SHP77 (cell line): ENCODE measurements around the gene FUT7.

ENCODE experiments used
- DNase-seq, 2 experiments: peaks; one replicate each; lab custom pipeline; 2025; lab: John Stamatoyannopoulos, UW

The FUT7 gene

DNA sequence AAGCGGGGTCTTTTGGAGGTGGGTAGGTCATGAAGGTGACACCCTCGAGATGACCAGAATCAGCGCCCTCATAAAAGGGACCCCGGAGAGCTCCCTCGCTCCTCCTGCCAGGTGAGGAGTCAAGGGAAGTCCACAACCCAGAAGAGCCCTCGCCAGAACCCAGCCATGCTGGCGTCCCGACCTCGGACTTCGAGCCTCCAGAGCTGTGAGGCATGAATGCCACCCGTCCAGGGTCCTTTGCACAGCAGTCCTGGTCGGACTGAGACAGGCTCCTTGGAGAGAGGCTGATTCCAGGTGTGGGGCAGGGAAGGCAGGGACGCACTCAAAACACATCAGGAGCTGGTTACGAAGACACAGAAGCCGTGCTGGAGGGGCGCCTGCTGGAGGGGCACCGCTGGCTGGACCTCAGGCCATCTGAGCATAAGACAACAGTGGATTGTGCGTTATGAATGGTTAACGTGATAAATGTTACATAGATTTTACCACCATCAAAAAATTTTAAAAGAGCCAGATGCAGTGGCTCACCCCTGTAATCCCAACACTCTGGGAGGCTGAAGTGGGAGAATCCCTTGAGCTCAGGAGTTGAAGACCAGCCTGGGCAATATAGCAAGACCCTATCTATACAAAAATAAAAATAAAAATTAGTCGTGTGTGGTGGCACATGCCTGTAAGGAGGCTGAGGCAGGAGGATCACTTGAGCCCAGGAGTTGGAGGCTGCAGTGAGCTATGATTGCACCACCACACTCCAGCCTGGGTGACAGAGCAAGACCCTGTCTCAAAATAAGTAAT lies 29.8 kb downstream of the FUT7 start:
- no peak for DNase-seq

DNA sequence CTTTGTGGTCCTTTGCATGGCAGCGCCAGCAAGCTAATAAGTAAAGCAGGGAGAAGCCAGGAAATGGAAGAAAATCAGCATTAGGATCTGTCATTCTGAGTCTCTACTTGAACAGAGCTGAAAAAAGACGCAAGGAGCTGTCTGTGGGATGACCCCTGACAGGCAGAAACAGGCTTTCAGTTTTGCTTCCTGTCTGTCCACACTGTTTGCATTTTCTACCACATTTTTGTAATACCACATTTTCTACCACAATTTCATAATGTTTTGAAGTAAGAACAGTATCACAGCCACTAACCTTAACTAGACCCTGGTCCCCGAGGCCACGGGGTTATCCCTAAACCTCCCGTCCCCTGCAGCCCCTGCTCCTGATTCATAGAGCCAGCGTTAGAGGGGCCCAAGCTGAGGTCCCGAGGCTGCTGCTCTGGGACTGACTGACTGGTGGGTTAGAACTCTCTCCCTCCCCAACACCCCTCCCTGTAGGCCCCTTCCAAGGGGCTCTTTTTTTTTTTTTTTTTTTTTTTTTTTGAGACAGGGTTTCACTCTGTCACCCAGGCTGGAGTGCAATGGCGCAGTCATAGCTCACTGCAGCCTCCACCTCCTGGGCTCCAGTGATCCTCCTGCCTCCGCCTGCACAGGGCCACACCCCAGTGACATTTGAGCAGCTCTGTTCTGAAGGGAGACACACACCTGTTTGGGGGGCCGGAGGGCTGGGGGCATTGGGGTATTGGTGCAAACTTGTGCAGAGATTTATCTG lies 31.5 kb downstream of the FUT7 start:
- DNase-seq: no peak

DNA sequence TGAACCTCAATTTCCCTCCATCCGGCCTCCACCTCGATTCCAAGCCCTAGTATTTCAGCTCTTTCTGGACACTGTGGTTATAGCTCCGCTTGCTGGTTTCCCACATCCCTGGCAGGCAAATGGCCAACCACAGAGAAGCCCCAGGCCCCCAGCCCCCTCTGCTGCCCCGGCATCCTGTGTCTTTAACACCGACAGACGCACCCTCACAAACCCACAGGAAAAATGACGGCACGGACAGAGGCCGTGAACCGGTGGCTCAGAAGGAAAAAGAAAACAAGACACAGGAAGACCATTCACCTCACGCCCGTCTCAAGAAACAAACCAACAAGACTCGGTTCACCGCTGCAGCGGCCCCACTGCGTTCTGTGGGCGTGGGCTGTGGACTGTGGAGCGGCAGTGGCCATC lies 34.1 kb downstream of the FUT7 start:
- no peak for DNase-seq

DNA sequence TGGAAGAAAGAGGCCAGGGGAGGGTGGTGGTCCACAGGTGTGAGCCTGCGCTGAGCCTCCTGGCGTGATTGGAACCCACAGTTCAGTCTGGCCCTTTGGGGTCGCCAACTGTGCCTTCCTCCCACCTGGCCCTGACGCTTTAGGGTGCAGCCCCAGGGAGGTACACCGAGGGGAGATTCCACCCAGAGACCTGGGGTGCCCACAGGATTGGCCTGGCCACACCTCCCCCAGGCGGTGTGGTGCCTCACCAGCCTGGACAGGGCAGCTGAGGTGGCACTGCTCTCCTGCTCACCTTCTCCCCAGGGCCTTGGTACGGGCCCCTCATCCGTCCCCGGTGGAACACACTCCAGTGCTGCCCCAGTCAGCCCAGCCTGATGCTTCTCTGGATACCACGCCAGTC lies 34.5 kb downstream of the FUT7 start:
- no peak for DNase-seq

DNA sequence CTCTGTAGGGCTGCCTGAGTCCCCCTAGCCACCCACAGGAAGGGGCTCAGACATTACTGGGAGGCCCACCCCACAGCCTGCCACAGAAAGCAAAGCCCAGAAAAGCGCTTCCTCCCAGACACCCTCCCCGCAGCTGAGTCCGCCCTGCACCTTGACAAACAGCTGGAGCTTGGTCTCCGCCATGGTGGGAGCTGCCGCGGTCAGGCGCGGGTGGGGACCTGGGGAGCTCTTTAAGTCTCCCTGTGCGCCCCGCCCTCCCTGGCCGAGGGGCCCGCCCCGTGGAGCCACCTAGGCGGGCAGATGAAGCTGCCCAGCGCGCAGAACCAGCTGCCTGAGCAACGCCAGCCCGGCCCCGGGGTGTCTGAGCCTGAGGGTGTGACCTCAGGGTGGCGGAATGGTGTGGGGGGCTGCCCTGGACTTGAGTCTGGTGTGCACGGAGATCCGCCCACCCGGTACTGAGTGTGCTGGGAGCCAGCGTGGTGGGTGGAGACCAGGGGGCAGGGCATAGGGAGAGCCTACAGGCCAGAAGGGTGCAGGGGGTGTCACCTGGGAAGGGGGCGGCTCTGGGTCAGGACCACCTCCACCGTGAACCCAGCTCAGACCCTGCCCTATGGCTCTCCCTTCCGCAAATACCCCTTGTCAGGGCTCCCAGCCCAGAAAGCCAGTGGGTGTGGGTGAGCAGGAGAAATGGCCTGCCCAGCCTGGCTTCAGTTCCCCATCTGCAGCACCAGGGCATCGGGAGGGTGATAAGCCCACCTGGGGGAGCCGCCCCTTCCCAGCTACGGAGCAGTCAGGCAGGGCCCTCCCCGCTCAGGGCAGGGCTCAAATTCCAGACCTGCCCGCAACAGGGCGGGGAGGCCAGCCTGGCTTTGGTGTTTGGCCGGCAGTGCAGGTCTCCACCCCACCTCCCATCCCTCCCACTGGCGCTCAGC lies 35.3 kb downstream of the FUT7 start, which contains the start of gene CLIC3:
CLIC3 (minus strand) TSS at position 208 of the 932 bp plus-strand sequence; CDS start at position 183, 25 bp downstream.
- no peak for DNase-seq

DNA sequence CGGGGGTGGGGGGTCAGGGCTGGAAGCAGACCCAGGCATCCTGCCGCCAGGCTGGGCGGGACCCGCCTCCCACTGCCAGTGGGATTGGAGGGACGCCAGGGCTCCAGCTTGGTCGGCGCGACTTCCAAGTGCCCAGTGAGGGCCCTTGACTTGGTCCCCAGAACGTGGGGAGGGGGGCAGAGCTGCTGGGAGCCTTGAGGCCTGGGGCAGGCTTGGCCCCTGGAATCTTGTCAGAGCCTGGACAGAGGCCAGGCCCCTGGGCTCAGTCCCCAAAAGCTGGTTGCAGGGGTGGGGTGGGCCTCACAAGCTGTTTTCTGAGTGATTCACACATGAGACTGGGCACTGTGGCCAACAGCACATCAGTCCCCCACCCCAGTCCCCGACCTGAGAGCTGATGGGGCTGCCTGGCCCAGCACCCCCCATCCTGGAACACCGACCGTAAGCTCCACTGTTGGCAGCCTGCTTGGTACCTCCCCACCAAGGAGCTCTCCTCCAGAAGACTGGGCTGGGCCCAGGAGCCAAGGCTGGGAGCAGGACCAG lies 36.0 kb downstream of the FUT7 start:
- DNase-seq: no peak

DNA sequence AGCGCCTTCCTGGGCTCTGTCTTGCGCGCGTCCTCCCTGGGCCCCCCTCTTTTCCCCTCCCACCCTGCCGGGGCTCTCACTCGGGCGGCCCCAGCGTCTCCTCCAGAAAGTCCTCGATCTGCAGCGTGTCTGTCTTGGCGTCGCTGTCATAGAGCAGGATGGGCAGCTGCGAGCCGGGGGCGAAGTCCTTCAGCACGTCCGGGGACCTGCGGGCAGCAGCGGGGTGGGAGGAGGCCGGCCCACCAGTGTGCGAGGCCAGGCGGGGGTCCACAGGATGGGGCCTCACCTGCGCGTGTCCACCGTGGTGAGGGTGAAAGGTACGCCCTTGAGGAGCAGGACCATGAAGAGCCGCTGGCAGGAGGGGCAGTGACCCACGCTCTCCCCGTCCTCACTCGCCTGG lies 36.5 kb downstream of the FUT7 start:
- DNase-seq: no peak

DNA sequence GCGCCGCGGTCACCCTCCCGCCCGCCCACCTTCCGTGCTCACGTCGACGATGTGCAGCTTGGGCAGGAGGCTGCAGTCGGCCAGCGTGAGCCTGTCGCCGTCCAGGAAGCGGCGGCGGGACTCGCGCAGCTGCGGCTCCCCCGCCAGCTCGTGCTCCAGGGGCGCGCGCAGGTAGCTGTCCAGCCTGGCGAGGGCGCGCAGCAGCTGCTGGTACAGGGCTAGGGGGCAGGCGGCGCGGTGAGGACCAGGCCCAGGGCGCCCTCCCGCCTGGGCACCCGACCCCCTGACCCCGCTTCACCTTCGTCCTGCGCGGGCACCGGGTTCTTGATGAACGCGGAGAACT lies 37.0 kb downstream of the FUT7 start:
- no peak for DNase-seq

DNA sequence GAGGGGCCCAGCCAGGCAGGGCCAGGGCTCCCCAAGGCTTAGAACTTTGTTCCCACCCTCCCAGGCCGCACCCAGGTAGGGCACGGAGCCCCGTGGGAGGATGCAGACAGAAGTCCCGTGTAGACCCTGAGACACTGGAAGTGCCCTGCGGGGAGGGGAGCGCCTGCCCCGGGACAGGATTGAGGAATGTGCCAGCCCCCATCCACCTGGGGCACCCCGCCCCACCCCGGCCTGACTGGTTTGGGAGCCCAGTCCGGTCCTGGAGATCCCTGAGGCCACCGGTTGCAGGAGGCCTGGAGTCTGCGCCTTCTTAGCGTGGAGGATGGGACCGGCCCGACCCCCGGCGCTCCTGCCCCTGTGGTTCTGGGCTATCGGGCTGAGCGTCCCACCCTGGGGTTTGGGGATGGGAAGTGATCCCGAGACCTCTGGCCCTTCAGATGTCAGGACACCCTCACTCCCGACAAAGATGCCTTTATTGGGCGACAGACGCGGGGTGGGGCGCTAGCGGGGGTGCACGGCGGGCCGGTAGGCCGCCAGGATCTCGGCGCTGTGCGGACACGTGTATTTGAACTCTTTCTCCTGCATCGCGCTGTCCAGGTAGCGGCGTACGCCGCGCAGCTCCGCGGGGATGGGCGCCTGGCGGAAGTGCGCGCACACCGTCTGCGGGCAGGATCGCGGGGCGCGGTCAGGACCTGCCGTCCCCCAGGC lies 37.6 kb downstream of the FUT7 start:
- DNase-seq: no peak

DNA sequence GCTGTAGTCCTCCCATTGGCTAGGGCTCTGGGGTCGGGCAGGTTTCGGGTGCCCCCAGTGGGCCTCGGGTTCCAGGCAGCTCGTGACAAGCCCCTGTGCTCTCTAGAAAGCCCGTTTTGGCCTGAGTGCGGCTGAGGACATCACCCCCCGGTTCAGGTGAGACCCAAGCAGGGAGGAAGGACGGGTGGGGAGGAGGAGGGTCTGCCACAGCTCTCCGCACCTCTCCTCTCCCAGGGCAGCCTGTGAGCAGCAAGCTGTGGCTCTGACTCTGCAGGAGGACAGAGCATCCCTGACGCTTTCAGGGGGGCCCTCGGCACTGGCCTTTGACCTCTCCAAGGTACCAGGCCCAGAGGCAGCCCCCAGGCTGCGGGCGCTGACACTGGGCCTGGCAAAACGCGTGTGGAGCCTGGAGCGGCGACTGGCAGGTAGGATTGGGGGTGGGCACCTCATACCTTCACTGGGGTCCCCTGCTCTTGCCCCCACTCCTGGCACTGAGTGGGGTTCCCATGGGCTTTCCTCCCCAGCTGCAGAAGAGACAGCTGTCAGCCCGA lies 39.0 kb downstream of the FUT7 start:
- no peak for DNase-seq

DNA sequence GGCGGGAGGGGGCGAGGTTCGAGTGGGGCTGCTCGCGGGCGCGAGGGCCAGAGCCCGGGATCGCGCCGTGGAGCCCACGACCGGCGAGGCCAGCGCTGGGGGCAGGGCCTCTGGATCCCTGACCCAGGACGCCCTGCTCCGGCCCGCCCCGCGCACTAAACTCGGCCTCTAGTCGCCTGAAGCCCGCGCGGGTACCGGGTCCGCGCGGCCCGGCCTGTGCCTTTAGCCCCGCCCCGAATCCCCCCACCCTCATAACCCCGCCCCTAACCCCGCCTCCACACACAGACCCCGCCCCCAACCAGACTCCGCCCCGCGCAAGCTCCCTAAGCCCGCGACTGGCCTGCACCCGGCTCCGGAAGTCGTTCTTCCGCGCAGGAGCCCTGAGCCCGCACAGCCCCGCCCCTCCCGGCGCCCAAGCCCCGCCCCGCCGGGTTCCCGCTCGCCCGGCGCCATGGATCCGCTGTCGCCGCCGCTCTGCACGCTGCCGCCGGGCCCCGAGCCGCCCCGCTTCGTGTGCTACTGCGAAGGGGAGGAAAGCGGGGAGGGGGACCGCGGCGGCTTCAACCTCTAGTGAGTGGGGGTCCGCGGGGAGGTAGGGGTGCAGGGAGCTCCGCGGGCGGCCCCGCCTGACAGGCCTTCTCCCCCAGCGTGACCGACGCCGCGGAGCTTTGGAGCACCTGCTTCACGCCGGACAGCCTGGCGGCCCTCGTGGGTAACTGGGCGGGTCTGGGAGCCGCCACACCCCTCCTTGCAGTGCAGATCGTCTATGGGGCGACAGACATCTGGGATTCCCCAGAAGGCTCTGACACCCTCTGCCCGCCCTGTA lies 39.7 kb downstream of the FUT7 start, which contains the start of gene PAXX:
PAXX (plus strand) TSS at position 430 of the 826 bp plus-strand sequence; CDS start at position 452, 22 bp downstream.
- peak; percentile 69 to 91 for DNase-seq

DNA sequence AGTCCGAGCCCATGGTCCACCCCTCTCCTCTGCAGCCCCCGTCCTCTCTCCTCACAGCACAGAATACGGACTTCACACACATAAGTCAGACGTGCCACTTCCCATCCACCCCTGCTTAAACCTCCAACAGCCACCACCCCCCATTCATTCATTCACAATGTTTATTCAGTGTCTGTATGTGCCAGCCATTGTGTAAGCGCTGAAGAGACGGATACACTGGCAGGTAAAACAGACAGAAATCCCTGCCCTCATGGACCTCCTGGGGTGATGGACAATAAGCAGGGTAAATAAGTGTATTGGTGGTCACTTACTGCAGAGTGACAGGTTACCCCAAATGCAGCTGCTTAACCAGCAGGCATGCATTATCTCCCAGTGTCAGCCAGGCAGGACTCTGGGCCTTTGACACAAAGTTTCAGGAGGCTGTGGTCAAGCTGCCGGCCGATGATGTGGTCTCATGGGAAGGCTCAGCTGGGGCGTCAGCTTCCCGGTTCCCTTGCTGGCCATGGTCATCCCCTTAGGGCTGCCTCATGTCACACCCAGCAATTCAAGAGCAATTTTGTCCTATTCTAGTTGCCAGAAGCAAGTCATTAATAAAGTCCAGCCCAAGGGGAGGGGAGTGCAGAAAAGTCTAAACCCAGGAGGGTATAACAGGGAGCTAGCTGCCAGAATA lies 41.5 kb downstream of the FUT7 start:
- DNase-seq: no peak

DNA sequence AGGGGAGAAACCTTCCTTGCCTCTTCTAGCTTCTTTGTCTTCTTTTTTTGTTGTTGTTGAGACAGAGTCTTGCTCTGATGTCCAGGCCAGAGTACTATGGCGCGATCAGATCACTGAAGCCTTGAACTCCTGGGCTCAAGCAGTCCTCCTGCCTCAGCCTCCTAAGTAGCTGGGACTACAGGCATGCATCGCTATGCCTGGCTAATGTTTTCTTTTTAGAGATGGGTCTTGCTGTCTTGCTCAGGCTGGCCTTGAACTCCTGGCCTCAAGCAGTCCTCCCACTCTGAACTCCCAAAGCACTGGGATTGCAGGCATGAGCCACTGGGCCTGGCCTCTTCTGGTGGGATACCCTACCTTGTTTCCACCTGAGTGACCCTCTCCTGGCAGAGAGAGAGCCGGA lies 43.0 kb downstream of the FUT7 start:
- DNase-seq: no peak

DNA sequence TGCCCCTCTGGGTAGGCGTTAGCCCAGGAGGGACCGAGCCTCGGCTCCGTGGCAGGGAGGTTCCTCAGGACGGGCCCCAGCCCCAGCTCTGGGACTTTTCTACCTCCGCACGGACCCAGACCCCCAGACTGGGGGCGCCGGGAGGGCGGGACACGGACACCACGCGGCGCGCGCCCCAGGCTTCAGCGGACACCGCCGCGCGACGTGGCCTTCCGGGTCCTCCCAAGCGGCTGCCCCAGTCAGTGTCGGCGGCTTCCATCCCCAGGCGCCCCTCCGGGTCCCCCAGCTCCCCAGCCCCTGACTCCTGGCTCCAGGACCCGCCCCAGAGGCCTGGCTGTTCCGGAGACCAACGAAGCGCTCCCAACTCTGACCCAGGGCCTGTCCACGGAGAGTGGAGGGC lies 46.0 kb downstream of the FUT7 start:
- no peak for DNase-seq

DNA sequence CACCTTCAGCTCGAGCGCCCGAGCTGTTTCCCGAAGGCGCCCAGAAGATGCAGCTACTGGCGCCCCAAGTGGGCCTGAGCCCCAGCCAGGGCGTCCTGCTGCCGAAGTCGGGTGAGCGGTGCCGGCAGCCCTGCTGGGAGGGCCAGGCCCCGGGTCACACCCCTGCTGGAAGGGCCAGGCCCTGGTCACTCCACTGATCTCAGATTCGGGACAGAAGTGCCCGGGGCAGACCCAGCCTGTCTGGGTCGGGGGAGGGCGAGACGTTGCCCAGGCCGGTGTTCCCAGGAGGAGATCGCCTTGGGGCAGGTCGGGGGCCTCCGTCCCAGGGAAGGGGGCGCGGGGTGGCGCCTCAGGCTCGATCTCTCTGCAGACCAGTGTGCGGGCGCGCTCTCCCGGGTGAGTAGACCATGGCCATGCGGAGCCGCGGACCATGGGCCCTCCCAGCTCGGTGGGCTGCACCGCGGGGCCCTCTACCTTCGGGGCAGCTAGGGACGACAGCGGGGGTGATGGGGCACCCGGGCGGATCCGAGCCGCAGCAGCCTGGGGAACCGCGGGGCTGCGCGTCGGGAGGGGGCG lies 46.8 kb downstream of the FUT7 start:
- no peak for DNase-seq

DNA sequence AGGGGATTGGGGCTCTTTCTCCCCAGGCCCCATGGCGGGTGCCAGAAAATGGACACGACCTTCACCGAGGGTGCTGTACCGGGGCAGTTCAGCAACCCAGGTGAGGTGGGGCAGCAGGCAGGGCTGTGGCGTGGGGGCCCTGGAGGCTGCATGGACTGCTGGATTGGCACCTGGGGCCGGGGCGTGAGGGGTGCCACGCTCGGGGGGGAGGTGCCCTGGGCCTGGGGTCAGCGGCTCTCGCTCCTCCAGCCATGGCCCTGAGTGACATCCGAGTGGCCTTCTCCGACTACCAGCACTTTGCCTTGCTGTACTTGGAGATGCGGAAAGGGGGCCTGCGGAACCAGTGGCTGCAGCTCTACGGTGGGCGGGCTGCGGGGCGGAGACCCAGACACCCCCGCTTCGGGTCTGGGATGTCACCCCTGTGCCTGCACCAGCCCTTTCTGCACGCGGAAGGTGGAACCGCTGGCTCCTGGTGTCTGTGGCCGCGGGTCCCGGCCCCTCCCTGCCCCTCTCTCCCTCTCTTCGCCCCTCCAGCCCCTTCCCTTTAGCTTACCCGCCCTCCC lies 47.3 kb downstream of the FUT7 start:
- DNase-seq: no peak

DNA sequence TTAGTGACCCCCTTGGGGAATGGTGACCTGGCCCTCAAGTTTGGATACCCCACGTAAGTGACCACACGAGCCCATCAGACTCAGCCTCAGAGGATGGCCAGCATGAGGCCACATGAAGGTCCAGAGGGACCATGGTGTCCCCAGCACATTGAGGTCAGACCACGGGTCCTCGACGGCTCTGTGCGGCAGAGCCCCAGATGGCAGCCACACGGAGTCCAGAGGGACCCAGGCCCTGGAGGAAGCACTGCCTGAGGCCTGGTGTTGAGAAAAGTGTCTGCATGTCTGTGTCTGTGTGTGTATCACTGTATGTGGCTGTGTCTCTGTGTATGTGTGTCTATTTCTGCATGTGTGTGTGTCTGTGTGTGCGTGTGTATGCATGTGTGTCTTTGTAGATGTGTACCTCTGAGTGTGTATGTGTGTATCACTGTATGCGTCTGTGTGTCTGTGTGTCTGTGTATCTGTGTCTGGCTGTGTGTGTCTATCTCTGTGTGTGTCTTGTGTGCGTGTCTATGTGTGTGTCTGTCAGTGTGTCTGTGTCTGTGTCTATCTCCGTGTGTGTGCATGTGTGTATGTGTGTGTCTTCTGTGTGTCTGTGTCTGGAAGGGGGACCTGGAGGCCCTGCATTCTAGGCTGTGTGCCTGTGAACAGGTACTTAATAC lies 48.1 kb downstream of the FUT7 start:
- no peak for DNase-seq

DNA sequence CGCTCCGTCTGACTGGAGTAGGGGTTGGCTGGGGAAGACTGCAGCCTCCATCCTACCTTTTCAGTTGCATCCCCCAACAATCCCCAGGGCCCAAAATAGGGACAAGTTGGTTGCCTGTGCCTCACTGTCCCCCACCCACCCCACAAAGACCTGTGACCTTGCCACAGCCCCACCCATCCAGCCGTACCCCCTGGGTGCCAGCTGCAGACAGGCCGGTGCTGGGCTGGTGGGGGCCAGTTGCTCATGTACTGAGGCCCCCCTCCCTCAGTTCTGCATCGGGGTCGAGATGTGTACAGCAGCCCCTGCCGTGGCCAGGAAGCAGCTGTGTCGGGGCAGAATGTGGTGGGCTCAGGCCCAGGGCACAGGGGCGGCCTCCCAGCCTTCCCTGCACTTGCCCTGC lies 48.7 kb downstream of the FUT7 start:
- no peak for DNase-seq
